ENCODE data around the gene WNT4. TPM values are rescaled to one million over a fixed set of nuclear protein-coding genes. Genes with fewer than 3 reads are reported as not detected.

The WNT4 gene
- total and polyA plus RNA-seq, 9 of the 15 experiments (the other 6 are each of a cell fraction or from before 2014, with no cell fraction given), result 0.01 TPM; not detected in 8

- TF ChIP-seq, protein P1, sequence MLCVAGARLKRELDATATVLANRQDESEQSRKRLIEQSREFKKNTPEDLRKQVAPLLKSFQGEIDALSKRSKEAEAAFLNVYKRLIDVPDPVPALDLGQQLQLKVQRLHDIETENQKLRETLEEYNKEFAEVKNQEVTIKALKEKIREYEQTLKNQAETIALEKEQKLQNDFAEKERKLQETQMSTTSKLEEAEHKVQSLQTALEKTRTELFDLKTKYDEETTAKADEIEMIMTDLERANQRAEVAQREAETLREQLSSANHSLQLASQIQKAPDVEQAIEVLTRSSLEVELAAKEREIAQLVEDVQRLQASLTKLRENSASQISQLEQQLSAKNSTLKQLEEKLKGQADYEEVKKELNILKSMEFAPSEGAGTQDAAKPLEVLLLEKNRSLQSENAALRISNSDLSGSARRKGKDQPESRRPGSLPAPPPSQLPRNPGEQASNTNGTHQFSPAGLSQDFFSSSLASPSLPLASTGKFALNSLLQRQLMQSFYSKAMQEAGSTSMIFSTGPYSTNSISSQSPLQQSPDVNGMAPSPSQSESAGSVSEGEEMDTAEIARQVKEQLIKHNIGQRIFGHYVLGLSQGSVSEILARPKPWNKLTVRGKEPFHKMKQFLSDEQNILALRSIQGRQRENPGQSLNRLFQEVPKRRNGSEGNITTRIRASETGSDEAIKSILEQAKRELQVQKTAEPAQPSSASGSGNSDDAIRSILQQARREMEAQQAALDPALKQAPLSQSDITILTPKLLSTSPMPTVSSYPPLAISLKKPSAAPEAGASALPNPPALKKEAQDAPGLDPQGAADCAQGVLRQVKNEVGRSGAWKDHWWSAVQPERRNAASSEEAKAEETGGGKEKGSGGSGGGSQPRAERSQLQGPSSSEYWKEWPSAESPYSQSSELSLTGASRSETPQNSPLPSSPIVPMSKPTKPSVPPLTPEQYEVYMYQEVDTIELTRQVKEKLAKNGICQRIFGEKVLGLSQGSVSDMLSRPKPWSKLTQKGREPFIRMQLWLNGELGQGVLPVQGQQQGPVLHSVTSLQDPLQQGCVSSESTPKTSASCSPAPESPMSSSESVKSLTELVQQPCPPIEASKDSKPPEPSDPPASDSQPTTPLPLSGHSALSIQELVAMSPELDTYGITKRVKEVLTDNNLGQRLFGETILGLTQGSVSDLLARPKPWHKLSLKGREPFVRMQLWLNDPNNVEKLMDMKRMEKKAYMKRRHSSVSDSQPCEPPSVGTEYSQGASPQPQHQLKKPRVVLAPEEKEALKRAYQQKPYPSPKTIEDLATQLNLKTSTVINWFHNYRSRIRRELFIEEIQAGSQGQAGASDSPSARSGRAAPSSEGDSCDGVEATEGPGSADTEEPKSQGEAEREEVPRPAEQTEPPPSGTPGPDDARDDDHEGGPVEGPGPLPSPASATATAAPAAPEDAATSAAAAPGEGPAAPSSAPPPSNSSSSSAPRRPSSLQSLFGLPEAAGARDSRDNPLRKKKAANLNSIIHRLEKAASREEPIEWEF (CRISPR knock-in tag; IDR thresholded peaks at IDR 0.05), result no peak
- no peak for TF ChIP-seq SMAD1 (IDR thresholded peaks at IDR 0.05; ENCODE audit: low read depth, low read length, partially characterized antibody)
- TF ChIP-seq ZNF785 (CRISPR knock-in tag; IDR thresholded peaks at IDR 0.05), result no peak
- TF ChIP-seq SPI1 (IDR thresholded peaks at IDR 0.05; ENCODE audit: borderline replicate concordance, low read depth, low read length), result peak; percentile 90
Observed at GRCh38 chr1:22168412-22168973, 25.6 kb upstream of the WNT4 start (continued).

DNA sequence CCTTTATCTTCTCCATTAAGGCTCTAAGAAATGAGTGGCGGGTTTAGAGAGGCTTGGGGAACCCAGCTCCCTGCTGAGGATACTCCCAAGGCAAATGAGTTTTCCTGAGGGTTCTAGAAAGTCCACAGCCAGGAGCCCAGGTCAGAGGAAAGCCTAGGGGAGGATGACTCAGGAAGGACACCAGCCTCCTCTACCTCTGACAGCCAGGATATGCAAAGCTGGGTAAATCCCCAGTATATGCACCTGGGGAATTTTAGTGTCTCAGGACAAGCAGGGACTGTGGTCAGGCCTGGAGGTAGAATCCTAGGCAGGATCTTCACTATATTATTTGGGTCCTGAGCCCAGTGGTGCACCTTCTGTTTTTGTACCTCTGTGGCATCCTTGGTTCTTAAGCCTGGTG is 23.5 kb upstream of the WNT4 start:
- WGBS (ENCODE audit: insufficient coverage, low coverage, missing lambda C conversion rate), result 29% methylated on average over 1 of the region's 1 CpG
- POLR2A ChIA-PET, result interaction anchor here (1.4 kb wide), 1 partner anchor 15 kb away, joined by 5 read pairs; no protein-coding TSS in a partner anchor
- no peak overlapping the region for H3K4me2 ChIP-seq (ENCODE audit: insufficient read depth, low read length)
- no peak for TF ChIP-seq U2AF1 (optimal IDR thresholded peaks at IDR 0.05; ENCODE audit: low read depth, low read length)
- no peak for TF ChIP-seq SMAD2 (IDR thresholded peaks at IDR 0.05; ENCODE audit: low read depth, low read length)
- TF ChIP-seq SMARCA5 (IDR thresholded peaks at IDR 0.05), result no peak
- no peak for TF ChIP-seq ZNF274 (IDR thresholded peaks at IDR 0.05; ENCODE audit: borderline replicate concordance, low read depth, low read length)
- TF ChIP-seq KLF10 (CRISPR knock-in tag; IDR thresholded peaks at IDR 0.05), result no peak
- no peak for TF ChIP-seq ZFP1 (CRISPR knock-in tag; IDR thresholded peaks at IDR 0.05)
- TF ChIP-seq MCM3 (IDR thresholded peaks at IDR 0.05), result no peak
- no peak for TF ChIP-seq ZSCAN32 (CRISPR knock-in tag; IDR thresholded peaks at IDR 0.05)
- TF ChIP-seq ZNF124 (CRISPR knock-in tag; IDR thresholded peaks at IDR 0.05), result no peak
- TF ChIP-seq ZNF780A (CRISPR knock-in tag; IDR thresholded peaks at IDR 0.05), result no peak
- no peak for TF ChIP-seq ZNF431 (CRISPR knock-in tag; IDR thresholded peaks at IDR 0.05)
- no peak for TF ChIP-seq CBFA2T2 (conservative IDR thresholded peaks at IDR 0.05)
- no peak for TF ChIP-seq HMGN3 (IDR thresholded peaks at IDR 0.05; ENCODE audit: borderline replicate concordance, extremely low read depth, insufficient read length, low read depth, low read length)
- TF ChIP-seq, protein P2, sequence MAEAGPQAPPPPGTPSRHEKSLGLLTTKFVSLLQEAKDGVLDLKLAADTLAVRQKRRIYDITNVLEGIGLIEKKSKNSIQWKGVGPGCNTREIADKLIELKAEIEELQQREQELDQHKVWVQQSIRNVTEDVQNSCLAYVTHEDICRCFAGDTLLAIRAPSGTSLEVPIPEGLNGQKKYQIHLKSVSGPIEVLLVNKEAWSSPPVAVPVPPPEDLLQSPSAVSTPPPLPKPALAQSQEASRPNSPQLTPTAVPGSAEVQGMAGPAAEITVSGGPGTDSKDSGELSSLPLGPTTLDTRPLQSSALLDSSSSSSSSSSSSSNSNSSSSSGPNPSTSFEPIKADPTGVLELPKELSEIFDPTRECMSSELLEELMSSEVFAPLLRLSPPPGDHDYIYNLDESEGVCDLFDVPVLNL (CRISPR knock-in tag; IDR thresholded peaks at IDR 0.05; ENCODE audit: low read depth), result no peak

More for the DNA sequence above, 23.5 kb upstream of the WNT4 start:
- CTCF ChIA-PET (ENCODE audit: low intra/inter-chr PET ratio), result no interaction called here
- H3K9me3 ChIP-seq (replicated peaks; ENCODE audit: control insufficient read depth, insufficient read depth, low read depth, low read length), result no peaks in the 10 kb centered on the region
- BruUV-seq (replicated peaks), result no TSS peak
- in situ Hi-C loops (cut with MboI), result no loop called here
- H4K20me1 ChIP-seq (replicated peaks; ENCODE audit: control insufficient read depth, insufficient read depth, low read length), result no peaks in the 10 kb centered on the region
- H3K27me3 ChIP-seq (ENCODE audit: control insufficient read depth in 2 of 2, insufficient read depth in 2 of 2, low read length in 2 of 2), result no peaks in the 10 kb centered on the region
- H3K27ac ChIP-seq (ENCODE audit: extremely low read depth, low read depth, low read length), result no peak overlapping the region
- no peaks in the 10 kb centered on the region for H3K9me1 ChIP-seq (ENCODE audit: control insufficient read depth, insufficient read depth, low read length)
- intact Hi-C loops (cut with micrococcal nuclease), result no loop called here
- no peak for ATAC-seq
- H3K4me1 ChIP-seq (replicated peaks in 1 of 2; ENCODE audit: control insufficient read depth in 2 of 2, insufficient read depth in 2 of 2, low read length in 2 of 2), result peaks cover 5 to 8% of the 10 kb centered on the region in 2 experiments; a peak in 4 of 5 replicates
- H3K9ac ChIP-seq (ENCODE audit: insufficient read depth in 1 of 2, low read depth in 2 of 2, low read length in 2 of 2), result no peak overlapping the region
- no peaks in the 10 kb centered on the region for H3K36me3 ChIP-seq (ENCODE audit: control insufficient read depth, insufficient read depth, low read length)
- DNase-seq (ENCODE audit: extremely low read depth in 1 of 4, low spot score in 3 of 4), result no peak
- H3K79me2 ChIP-seq (ENCODE audit: control insufficient read depth, insufficient read depth, low read length), result no peaks in the 10 kb centered on the region
- no peak overlapping the region for H3K4me3 ChIP-seq
- no peak overlapping the region for H2AFZ ChIP-seq (ENCODE audit: low read depth, low read length)
- no peak for FAIRE-seq
